GM12878 (cell line): ENCODE results near the gene EXOC4. TPM values are rescaled to one million over a fixed set of nuclear protein-coding genes. Genes with fewer than 3 reads are reported as not detected.

ENCODE experiments used
- ATAC-seq: fragments of 200-7000 bp; cut with Tn5 transposase; 3 replicates; pipeline ENCODE4 v1.9.1; 2020; ENCODE audit warnings: mild to moderate bottlenecking, moderate library complexity
- BruUV-seq: library from RNA; stranded (reverse); fragments of 400-500 nt; replicated peaks from 2 replicates; lab custom pipeline; 2021; lab: Mats Ljungman, UMichigan
- CTCF ChIA-PET: fragments of 300-600 bp; sonication (Branson Sonifier 250); formaldehyde crosslinking; extraction: SDS; loops from one replicate; lab custom pipeline; 2021; ENCODE audit warnings: inconsistent platforms; lab: Yijun Ruan, JAX
- POLR2A ChIA-PET: fragments of 350-600 bp; formaldehyde crosslinking; extraction: SDS; loops from one replicate; lab custom pipeline; 2021; ENCODE audit warnings: inconsistent platforms; lab: Charles Lee
- RAD21 ChIA-PET: fragments of 300-600 bp; sonication (Branson Sonifier 250); formaldehyde crosslinking; loops from one replicate; lab custom pipeline; 2023; ENCODE audit warnings: antibody characterized with exemption; ENCODE audit not compliant: unreplicated experiment; lab: Charles Lee
- SMC1A ChIA-PET: fragments of 300-600 bp; sonication (Branson Sonifier 250); formaldehyde crosslinking; loops from one replicate; lab custom pipeline; 2023; ENCODE audit not compliant: unreplicated experiment, uncharacterized antibody; lab: Charles Lee
- DNase-seq: peaks from one replicate; pipeline ENCODE4 v3.0.0-alpha.2; 2011; ENCODE audit warnings: low read depth, low spot score
- FAIRE-seq: peaks from 3 replicates; lab custom pipeline; 2011; peaks lifted over from hg19 to GRCh38; lab: Jason Lieb, UNC
- H2AFZ ChIP-seq: 2 replicates; pipeline ENCODE4 v1.6.0; 2011; ENCODE audit warnings: low read depth, low read length, control low read depth; ENCODE audit not compliant: control insufficient read depth
- H3K27ac ChIP-seq: 2 replicates; pipeline ENCODE4 v1.5.1; 2011; ENCODE audit warnings: control low read depth; ENCODE audit not compliant: control insufficient read depth, insufficient read depth
- H3K27me3 ChIP-seq, 2 experiments: replicated peaks in 1 of 2; 2 replicates each; pipeline versions ENCODE4 v1.6.0 to v1.6.1; 2011; ENCODE audit warnings: low read length in 1 of 2; ENCODE audit not compliant: control insufficient read depth in 2 of 2, insufficient read depth in 2 of 2
- H3K36me3 ChIP-seq, 2 experiments: 2 replicates each; pipeline ENCODE4 v1.5.1; 2011; ENCODE audit warnings: low read length in 1 of 2; ENCODE audit not compliant: control insufficient read depth in 2 of 2, insufficient read depth in 2 of 2
- H3K4me1 ChIP-seq: 2 replicates; pipeline ENCODE4 v1.6.1; 2011; ENCODE audit warnings: mild to moderate bottlenecking, low read length, moderate library complexity, mixed read lengths; ENCODE audit not compliant: control insufficient read depth, insufficient read depth
- H3K4me2 ChIP-seq: 2 replicates; pipeline ENCODE4 v1.6.0; 2011; ENCODE audit warnings: control low read depth; ENCODE audit not compliant: control insufficient read depth, insufficient read depth
- H3K4me3 ChIP-seq: fragments of 200-600 bp; sonication (generic); 2 replicates; pipeline ENCODE4 v1.5.1; 2016
- H3K79me2 ChIP-seq: 2 replicates; pipeline ENCODE4 v1.6.0; 2011; ENCODE audit warnings: low read length; ENCODE audit not compliant: control insufficient read depth, insufficient read depth
- H3K9ac ChIP-seq: 2 replicates; pipeline ENCODE4 v1.8.0; 2011; ENCODE audit warnings: low read length, control low read depth, mixed read lengths; ENCODE audit not compliant: control insufficient read depth, insufficient read depth
- H3K9me3 ChIP-seq: replicated peaks from 3 replicates; pipeline ENCODE4 v1.5.1; 2011; ENCODE audit warnings: mild to moderate bottlenecking, low read length; ENCODE audit not compliant: control insufficient read depth, insufficient read depth
- H4K20me1 ChIP-seq: 2 replicates; pipeline ENCODE4 v1.6.0; 2011; ENCODE audit not compliant: control insufficient read depth, insufficient read depth
- BHLHE40 ChIP-seq, 2 experiments: fragments of 450-650 bp in 1 of 2; IDR thresholded peaks; 2 replicates each; pipeline ENCODE4 v1.6.1; 2011 to 2017; ENCODE audit warnings: low read depth in 2 of 2, borderline replicate concordance in 1 of 2, improper control_type of control experiment in 1 of 2, low read length in 1 of 2, mild to moderate bottlenecking in 1 of 2
- ESRRA ChIP-seq: IDR thresholded peaks from 2 replicates; pipeline ENCODE4 v1.6.1; 2012; ENCODE audit warnings: mild to moderate bottlenecking, low read length, improper control_type of control experiment
- FOXK2 ChIP-seq: fragments of 450-650 bp; IDR thresholded peaks from 2 replicates; pipeline ENCODE4 v1.6.1; 2017; ENCODE audit warnings: mild to moderate bottlenecking, moderate library complexity
- MEF2B ChIP-seq: fragments of 450-650 bp; IDR thresholded peaks from 2 replicates; pipeline ENCODE4 v1.6.1; 2018; ENCODE audit warnings: mild to moderate bottlenecking, moderate library complexity; ENCODE audit not compliant: partially characterized antibody, poor library complexity, severe bottlenecking
- NRF1 ChIP-seq: conservative IDR thresholded peaks from 2 replicates; pipeline ENCODE4 v1.6.1; 2011; ENCODE audit warnings: mild to moderate bottlenecking, low read depth, low read length, improper control_type of control experiment
- RUNX3 ChIP-seq: IDR thresholded peaks from 2 replicates; pipeline ENCODE4 v1.6.1; 2012; ENCODE audit warnings: low read length, inconsistent platforms
- SMAD1 ChIP-seq: fragments of 450-650 bp; IDR thresholded peaks from 2 replicates; pipeline ENCODE4 v1.6.1; 2018; ENCODE audit warnings: mild to moderate bottlenecking, low read depth; ENCODE audit not compliant: partially characterized antibody
- SREBF2 ChIP-seq: IDR thresholded peaks from 2 replicates; pipeline ENCODE4 v1.6.1; 2012; ENCODE audit warnings: mild to moderate bottlenecking, low read length
- STAT3 ChIP-seq: IDR thresholded peaks from 2 replicates; pipeline ENCODE4 v1.6.1; 2011; ENCODE audit warnings: low read depth, low read length, improper control_type of control experiment
- ZBED1 ChIP-seq: IDR thresholded peaks from 2 replicates; pipeline ENCODE4 v1.6.1; 2016; ENCODE audit warnings: borderline replicate concordance
- ZNF384 ChIP-seq: IDR thresholded peaks from 2 replicates; pipeline ENCODE4 v1.6.1; 2012; ENCODE audit warnings: low read depth, mild to moderate bottlenecking, low read length, improper control_type of control experiment, borderline replicate concordance
- WGBS: methylation state at CpG from one replicate; pipeline ENCODE4 v1.1.6; 2016; ENCODE audit warnings: low lambda C conversion rate; ENCODE audit not compliant: insufficient replicate concordance, insufficient coverage; ENCODE audit errors: missing lambda C conversion rate; 5-methylcytosine and 5-hydroxymethylcytosine counted together
- in situ Hi-C: fragments of 300-500 bp; cut with MboI; formaldehyde crosslinking; loops from 9 replicates; pipeline ENCODE4 v1.14.3; 2018; ENCODE audit warnings: mixed read lengths
- intact Hi-C: fragments of 100-400 bp; cut with micrococcal nuclease; formaldehyde crosslinking; loops from one replicate; pipeline ENCODE4 v1.14.2; 2022; ENCODE audit not compliant: unreplicated experiment
- polyA plus RNA-seq, 11 experiments: library from polyadenylated mRNA; depleted of rRNA in 4 of 11; unstranded in 6 of 11; stranded (reverse) in 5 of 11; fragments of >200 nt; fragmentation: Nextera tagmentation in 4 of 11; fragmentation: Illumina TruSeq in 1 of 11; extraction: Ambion mirVana in 4 of 11; extraction: Trizol in 1 of 11; gene quantifications; 1 replicate in 1 of 11; 2 replicates in 10 of 11; pipeline versions ENCODE4 v1.2.1 to v1.2.3, GENCODE V29; 2011 to 2016; ENCODE audit warnings: inconsistent platforms in 2 of 11, missing spikeins in 2 of 11, low read depth in 1 of 11
- total RNA-seq, 4 experiments: library from RNA; depleted of rRNA in 3 of 4; stranded (reverse); fragments of >200 nt in 3 of 4; fragmentation: Illumina TruSeq in 1 of 4; extraction: Trizol in 1 of 4; gene quantifications; 2 replicates each; pipeline versions ENCODE4 v1.2.1 to v1.2.3, GENCODE V29; 2013 to 2021

Gene EXOC4
- total and polyA plus RNA-seq, 10 of the 15 experiments (the other 5 are each of a cell fraction or from before 2014, with no cell fraction given) = 13.2 to 44.5 (median 29.6) TPM

DNA sequence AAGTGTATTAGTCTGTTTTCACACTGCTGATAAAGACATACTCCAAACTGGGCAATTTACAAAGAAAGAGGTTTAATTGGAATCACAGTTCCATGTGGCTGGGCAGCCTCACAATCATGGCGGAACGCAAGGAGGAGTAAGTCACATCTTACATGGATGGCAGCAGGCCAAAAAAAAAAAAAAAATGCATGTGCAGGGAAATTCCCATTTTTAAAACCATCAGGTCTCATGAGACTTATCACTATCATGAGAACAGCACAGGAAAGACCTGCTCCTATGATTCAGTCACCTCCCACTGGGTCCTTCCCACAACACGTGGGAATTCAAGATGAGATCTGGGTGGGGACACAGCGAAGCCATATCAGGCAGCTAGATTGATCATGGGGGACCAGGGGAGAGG is 136.8 kb downstream of the EXOC4 start:
- ChIA-PET CTCF (no interaction called here), POLR2A (interaction anchor here (0.7 to 1.1 kb wide), 2 partner anchors 16 to 79 kb away, joined by 3 read pairs; no protein-coding TSS in a partner anchor), SMC1A (interaction anchor here (0.8 kb wide), 1 partner anchor 13 kb away, joined by 3 read pairs; no protein-coding TSS in a partner anchor), RAD21 (no interaction called here)
- H3K4me2 ChIP-seq = no peak overlapping the region
- TF ChIP-seq MEF2B (peak; percentile 51), SREBF2 (no peak), BHLHE40 (IDR thresholded peaks at IDR 0.05; ENCODE audit: borderline replicate concordance in 1 of 2, low read depth in 2 of 2, low read length in 1 of 2) (peak in 1 of 2 experiments; percentile 49; a peak in 1 of 4 replicates), ZBED1 (no peak), ESRRA (no peak), NRF1 (no peak), STAT3 (no peak), SMAD1 (no peak), ZNF384 (no peak), FOXK2 (no peak), RUNX3 (no peak)
- H3K9ac ChIP-seq = no peak overlapping the region
- no peaks in the 10 kb centered on the region for H3K4me1 ChIP-seq
- no peak for FAIRE-seq
- DNase-seq = no peak
- no peaks in the 10 kb centered on the region for H4K20me1 ChIP-seq
- H3K9me3 ChIP-seq = no peaks in the 10 kb centered on the region
- ATAC-seq = no peak
- WGBS = 98% methylated on average over 4 of the region's 4 CpGs
- intact Hi-C loops = no loop called here
- H3K4me3 ChIP-seq = no peak overlapping the region
- no peaks in the 10 kb centered on the region for H3K27me3 ChIP-seq
- no TSS peak for BruUV-seq
- no peaks in the 10 kb centered on the region for H3K79me2 ChIP-seq
- H3K36me3 ChIP-seq = no peaks in the 10 kb centered on the region
- H3K27ac ChIP-seq = no peak overlapping the region
- H2AFZ ChIP-seq = no peak overlapping the region
- in situ Hi-C loops = no loop called here
